Loucy (cell line): ENCODE measurements around the gene MS4A18.
A peak's percentile ranks its signal among the peaks of the same experiment; 100 is the strongest.

ENCODE experiments used
- H2AFZ ChIP-seq: fragments of 200-600 bp; sonication (generic); 2 replicates; pipeline ENCODE4 v1.6.0; 2016; ENCODE audit warnings: antibody characterized with exemption, mild to moderate bottlenecking, low read length, moderate library complexity
- H3F3A ChIP-seq: fragments of 200-600 bp; 2 replicates; pipeline ENCODE4 v1.6.0; 2016; ENCODE audit warnings: antibody characterized with exemption, low read depth, mild to moderate bottlenecking
- H3K27me3 ChIP-seq: fragments of 200-600 bp; sonication (generic); 2 replicates; pipeline ENCODE4 v1.6.1; 2014; ENCODE audit warnings: low read length, mild to moderate bottlenecking; ENCODE audit not compliant: insufficient read depth, poor library complexity, severe bottlenecking
- H3K36me3 ChIP-seq: fragments of 200-600 bp; sonication (generic); 2 replicates; pipeline ENCODE4 v1.6.1; 2016; ENCODE audit warnings: low read length; ENCODE audit not compliant: insufficient read depth
- H3K4me1 ChIP-seq: fragments of 200-600 bp; sonication (generic); 2 replicates; pipeline ENCODE4 v1.5.1; 2014; ENCODE audit warnings: low read length, mild to moderate bottlenecking; ENCODE audit not compliant: insufficient read depth, poor library complexity, severe bottlenecking
- H3K4me2 ChIP-seq: fragments of 200-600 bp; sonication (generic); 2 replicates; pipeline ENCODE4 v1.6.0; 2014; ENCODE audit warnings: antibody characterized with exemption, low read length, low read depth, mild to moderate bottlenecking; ENCODE audit not compliant: poor library complexity, severe bottlenecking
- H3K4me3 ChIP-seq: fragments of 200-600 bp; sonication (generic); 2 replicates; pipeline ENCODE4 v1.5.1; 2014; ENCODE audit warnings: low read length, mild to moderate bottlenecking, mixed read lengths; ENCODE audit not compliant: poor library complexity, severe bottlenecking
- H3K79me2 ChIP-seq: fragments of 200-600 bp; sonication (generic); 2 replicates; pipeline ENCODE4 v1.6.1; 2014; ENCODE audit warnings: low read length; ENCODE audit not compliant: insufficient read depth
- H3K9ac ChIP-seq: fragments of 200-600 bp; sonication (generic); 2 replicates; pipeline ENCODE4 v1.6.0; 2014; ENCODE audit warnings: mild to moderate bottlenecking, low read depth, low read length, moderate library complexity; ENCODE audit not compliant: poor library complexity, severe bottlenecking
- H3K9me2 ChIP-seq: fragments of 200-600 bp; sonication (generic); replicated peaks from 2 replicates; pipeline ENCODE4 v1.6.1; 2016; ENCODE audit warnings: low read depth, low read length, mixed read lengths
- H3K9me3 ChIP-seq: fragments of 200-600 bp; sonication (generic); 2 replicates; pipeline ENCODE4 v1.6.1; 2014; ENCODE audit warnings: mild to moderate bottlenecking, antibody characterized with exemption, low read length, low read depth; ENCODE audit not compliant: insufficient read depth
- H4K20me1 ChIP-seq: fragments of 200-600 bp; sonication (generic); 2 replicates; pipeline ENCODE4 v1.6.0; 2014; ENCODE audit warnings: antibody characterized with exemption, low read length, mild to moderate bottlenecking; ENCODE audit not compliant: insufficient read depth, poor library complexity, severe bottlenecking
- EZH2phosphoT487 ChIP-seq: fragments of 200-600 bp; IDR thresholded peaks from 2 replicates; pipeline ENCODE4 v1.6.1; 2018; ENCODE audit warnings: antibody characterized with exemption, mild to moderate bottlenecking, moderate library complexity, borderline replicate concordance
- TF ChIP-seq, protein P1 (sequence below): fragments of 200-600 bp; sonication (generic); conservative IDR thresholded peaks from 2 replicates; pipeline ENCODE4 v1.5.1; 2014; ENCODE audit warnings: mild to moderate bottlenecking, antibody characterized with exemption, low read length

The MS4A18 gene

DNA sequence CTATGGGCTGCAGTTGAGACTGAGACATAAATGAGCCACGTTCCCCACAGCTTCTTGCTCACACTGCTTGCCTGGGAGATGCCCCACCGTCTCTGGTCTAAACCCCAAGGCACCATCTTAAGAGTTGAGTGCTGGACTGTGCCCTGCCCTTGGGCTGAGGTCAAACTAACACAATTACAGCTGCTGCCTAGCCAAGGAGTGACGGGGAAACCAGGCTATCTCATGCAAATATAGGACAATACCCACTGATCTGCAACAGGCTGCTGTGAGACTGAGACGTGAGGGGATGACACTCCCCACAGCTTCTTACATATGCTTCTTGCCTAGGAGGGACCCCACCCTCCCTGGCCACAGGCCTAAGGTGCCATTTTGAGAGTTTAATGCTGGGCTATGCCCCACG is 32.9 kb upstream of the MS4A18 start:
- TF ChIP-seq EZH2phosphoT487 = no peak
- TF ChIP-seq, protein P1, sequence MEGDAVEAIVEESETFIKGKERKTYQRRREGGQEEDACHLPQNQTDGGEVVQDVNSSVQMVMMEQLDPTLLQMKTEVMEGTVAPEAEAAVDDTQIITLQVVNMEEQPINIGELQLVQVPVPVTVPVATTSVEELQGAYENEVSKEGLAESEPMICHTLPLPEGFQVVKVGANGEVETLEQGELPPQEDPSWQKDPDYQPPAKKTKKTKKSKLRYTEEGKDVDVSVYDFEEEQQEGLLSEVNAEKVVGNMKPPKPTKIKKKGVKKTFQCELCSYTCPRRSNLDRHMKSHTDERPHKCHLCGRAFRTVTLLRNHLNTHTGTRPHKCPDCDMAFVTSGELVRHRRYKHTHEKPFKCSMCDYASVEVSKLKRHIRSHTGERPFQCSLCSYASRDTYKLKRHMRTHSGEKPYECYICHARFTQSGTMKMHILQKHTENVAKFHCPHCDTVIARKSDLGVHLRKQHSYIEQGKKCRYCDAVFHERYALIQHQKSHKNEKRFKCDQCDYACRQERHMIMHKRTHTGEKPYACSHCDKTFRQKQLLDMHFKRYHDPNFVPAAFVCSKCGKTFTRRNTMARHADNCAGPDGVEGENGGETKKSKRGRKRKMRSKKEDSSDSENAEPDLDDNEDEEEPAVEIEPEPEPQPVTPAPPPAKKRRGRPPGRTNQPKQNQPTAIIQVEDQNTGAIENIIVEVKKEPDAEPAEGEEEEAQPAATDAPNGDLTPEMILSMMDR = no peak
- H3K27me3 ChIP-seq = no peaks in the 10 kb centered on the region
- no peaks in the 10 kb centered on the region for H3K9me2 ChIP-seq
- no peaks in the 10 kb centered on the region for H3K4me1 ChIP-seq
- H3K4me3 ChIP-seq = no peak overlapping the region
- H3K4me2 ChIP-seq = no peak overlapping the region
- no peaks in the 10 kb centered on the region for H3K79me2 ChIP-seq
- no peak overlapping the region for H3K9ac ChIP-seq
- no peaks in the 10 kb centered on the region for H3F3A ChIP-seq
- no peaks in the 10 kb centered on the region; the same call in 1 of the 2 replicates for H3K9me3 ChIP-seq
- no peak overlapping the region for H2AFZ ChIP-seq
- no peaks in the 10 kb centered on the region for H4K20me1 ChIP-seq
- H3K36me3 ChIP-seq = no peaks in the 10 kb centered on the region

DNA sequence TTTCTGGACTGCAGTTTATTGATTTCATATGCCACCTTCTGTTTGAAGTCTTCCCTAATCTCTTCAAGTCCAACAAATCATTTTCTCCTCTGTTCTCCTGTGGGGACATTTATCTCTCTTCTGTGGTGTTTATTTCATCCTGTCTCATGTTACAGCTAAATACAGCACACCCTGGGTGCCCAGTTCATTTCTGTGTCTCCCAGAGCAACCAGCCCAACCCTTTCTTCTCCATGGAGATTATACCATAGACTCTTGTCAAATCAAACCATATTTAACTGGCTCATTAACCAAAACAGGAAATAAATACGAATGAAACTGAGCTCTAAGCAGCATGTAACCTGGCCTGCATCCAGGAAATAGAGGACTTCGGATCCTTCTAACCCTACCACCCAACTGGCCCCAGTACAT is 25.2 kb upstream of the MS4A18 start, which contains the start of gene MS4A8:
Gene MS4A8 (plus strand): TSS at position 329 of the 408 bp plus-strand sequence. CDS start 1,249 bp downstream, outside the sequence.
- H4K20me1 ChIP-seq = no peaks in the 10 kb centered on the region
- H3K4me3 ChIP-seq = no peak within 1 kb of the TSS
- TF ChIP-seq EZH2phosphoT487 = no peak
- TF ChIP-seq, protein P1 = no peak
- H3K27me3 ChIP-seq = no peaks in the 10 kb centered on the region
- peak within 1 kb of the TSS; percentile 38; the same call in 1 of the 2 replicates for H2AFZ ChIP-seq
- H3K79me2 ChIP-seq = no peaks in the 10 kb centered on the region
- H3F3A ChIP-seq = no peaks in the 10 kb centered on the region
- H3K36me3 ChIP-seq = no peaks in the 10 kb centered on the region
- no peaks in the 10 kb centered on the region for H3K9me2 ChIP-seq
- peak within 1 kb of the TSS; percentile 6 for H3K4me2 ChIP-seq
- H3K4me1 ChIP-seq = peaks cover 9% of the 10 kb centered on the region
- H3K9me3 ChIP-seq = no peaks in the 10 kb centered on the region
- no peak within 1 kb of the TSS for H3K9ac ChIP-seq

DNA sequence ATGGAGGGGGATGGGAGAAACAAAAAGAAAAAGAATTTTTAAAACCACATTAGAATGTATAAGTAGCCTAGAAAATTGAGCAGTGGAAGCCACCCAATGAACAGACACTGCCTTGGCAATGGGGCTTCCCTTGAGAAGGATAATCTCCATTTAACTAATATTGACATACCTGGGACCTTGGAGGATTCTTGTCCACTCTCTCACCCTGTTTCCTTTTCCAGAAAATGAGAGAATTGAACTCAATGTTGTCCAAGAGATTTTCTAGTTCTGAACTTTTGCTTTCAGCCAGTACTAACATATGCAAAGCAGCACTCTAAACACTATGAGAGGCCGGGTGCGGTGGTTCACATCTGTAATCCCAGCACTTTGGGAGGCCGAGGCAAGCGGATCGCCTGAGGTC is 24.6 kb upstream of the MS4A18 start:
- no peaks in the 10 kb centered on the region for H3K79me2 ChIP-seq
- no peak overlapping the region for H3K4me3 ChIP-seq
- no peaks in the 10 kb centered on the region for H3K27me3 ChIP-seq
- H3K36me3 ChIP-seq = no peaks in the 10 kb centered on the region
- H3K4me2 ChIP-seq = no peak overlapping the region
- H3K4me1 ChIP-seq = peaks cover 9% of the 10 kb centered on the region
- no peaks in the 10 kb centered on the region for H3F3A ChIP-seq
- no peak for TF ChIP-seq EZH2phosphoT487
- TF ChIP-seq, protein P1 = no peak
- H3K9me2 ChIP-seq = no peaks in the 10 kb centered on the region
- H3K9ac ChIP-seq = no peak overlapping the region
- no peak overlapping the region for H2AFZ ChIP-seq
- no peaks in the 10 kb centered on the region for H4K20me1 ChIP-seq
- no peaks in the 10 kb centered on the region for H3K9me3 ChIP-seq
